GM18519 (cell line): ENCODE data around the gene SPTB.

Source experiments
- ATAC-seq: cut with Tn5 transposase; IDR thresholded peaks from one replicate; pipeline ENCODE4 v1.9.1; 2021; ENCODE audit warnings: mild to moderate bottlenecking, moderate library complexity; ENCODE audit not compliant: unreplicated experiment, low FRiP score

Gene SPTB

GRCh38 chr14:64769096-64770020 lies 110.3 kb downstream of the SPTB start:
- ATAC-seq = no peak

- ATAC-seq = no peak
These were observed 111.2 kb downstream of the SPTB start for GRCh38 chr14:64768401-64769095.

- no peak for ATAC-seq
These were observed 112.3 kb downstream of the SPTB start for GRCh38 chr14:64767215-64767964.

- ATAC-seq = no peak
These were observed 113.1 kb downstream of the SPTB start for GRCh38 chr14:64766430-64767151.

GRCh38 chr14:64765740-64766302 lies 113.9 kb downstream of the SPTB start:
- ATAC-seq = no peak

GRCh38 chr14:64764641-64765520 lies 114.8 kb downstream of the SPTB start:
- ATAC-seq = no peak

GRCh38 chr14:64763801-64764621 lies 115.7 kb downstream of the SPTB start:
- no peak for ATAC-seq

GRCh38 chr14:64763085-64763782 lies 116.5 kb downstream of the SPTB start:
- no peak for ATAC-seq

- ATAC-seq = no peak
These were observed 117.4 kb downstream of the SPTB start for GRCh38 chr14:64762044-64763034.

- no peak for ATAC-seq
These were observed 118.2 kb downstream of the SPTB start for GRCh38 chr14:64761441-64762043.

GRCh38 chr14:64760916-64761315 lies 118.8 kb downstream of the SPTB start:
- ATAC-seq = no peak

- no peak for ATAC-seq
These were observed 119.5 kb downstream of the SPTB start for GRCh38 chr14:64760146-64760755.

- ATAC-seq = no peak
These were observed 120.2 kb downstream of the SPTB start for GRCh38 chr14:64759555-64759938.

GRCh38 chr14:64758691-64759554 lies 120.8 kb downstream of the SPTB start:
- ATAC-seq = no peak

GRCh38 chr14:64758025-64758521 lies 121.6 kb downstream of the SPTB start:
- no peak for ATAC-seq
